Endothelial cell of umbilical vein (primary cell): ENCODE results near the gene AJUBA. TPM values are rescaled to one million over a fixed set of nuclear protein-coding genes. Genes with fewer than 3 reads are reported as not detected.

Experiments
- BruUV-seq: library from RNA; stranded (reverse); fragments of 400-500 nt; replicated peaks from 2 replicates; lab custom pipeline; 2021; lab: Mats Ljungman, UMichigan
- CTCF ChIA-PET: fragments of 300-600, 350-600 bp; sonication (Branson Sonifier 250); formaldehyde crosslinking; loops from one replicate; lab custom pipeline; 2021; ENCODE audit warnings: antibody characterized with exemption, inconsistent platforms; lab: Charles Lee
- POLR2A ChIA-PET: fragments of 300-600, 350-600 bp; sonication (Branson Sonifier 250); formaldehyde crosslinking; loops from one replicate; lab custom pipeline; 2021; ENCODE audit warnings: antibody characterized with exemption, inconsistent platforms; lab: Charles Lee
- DNase-seq: peaks from one replicate; pipeline ENCODE4 v3.0.0-alpha.2; 2011; ENCODE audit warnings: low read depth, low spot score
- FAIRE-seq: peaks from 2 replicates; lab custom pipeline; 2011; peaks lifted over from hg19 to GRCh38; lab: Jason Lieb, UNC
- H2AFZ ChIP-seq: 2 replicates; pipeline ENCODE4 v1.6.0; 2012; ENCODE audit warnings: low read depth, low read length, control low read depth, inconsistent platforms
- H3K27ac ChIP-seq: 2 replicates; pipeline ENCODE4 v1.5.1; 2011; ENCODE audit warnings: low read depth, mild to moderate bottlenecking, control low read depth, low read length, moderate library complexity; ENCODE audit not compliant: insufficient read depth
- H3K27me3 ChIP-seq, 2 experiments: 2 replicates each; pipeline versions ENCODE4 v1.6.0 to v1.6.1; 2011; ENCODE audit warnings: low read length in 2 of 2, mixed read lengths in 1 of 2; ENCODE audit not compliant: control insufficient read depth in 2 of 2, insufficient read depth in 2 of 2
- H3K36me3 ChIP-seq, 2 experiments: 2 replicates in 1 of 2; 3 replicates in 1 of 2; pipeline ENCODE4 v1.5.1; 2011; ENCODE audit warnings: low read length in 2 of 2, mild to moderate bottlenecking in 1 of 2, moderate library complexity in 1 of 2; ENCODE audit not compliant: control insufficient read depth in 2 of 2, insufficient read depth in 2 of 2; ENCODE audit errors: extremely low read depth in 1 of 2
- H3K4me1 ChIP-seq: 3 replicates; pipeline ENCODE4 v1.5.1; 2011; ENCODE audit warnings: mild to moderate bottlenecking, low read length; ENCODE audit not compliant: control insufficient read depth, insufficient read depth; ENCODE audit errors: extremely low read depth
- H3K4me2 ChIP-seq: 2 replicates; pipeline ENCODE4 v1.6.1; 2011; ENCODE audit warnings: low read length, control low read depth, mixed read lengths; ENCODE audit not compliant: insufficient read depth
- H3K4me3 ChIP-seq, 3 experiments: fragments of 200-600 bp in 1 of 3; sonication (generic), shearing (Covaris generic) in 1 of 3; replicated peaks in 1 of 3; 2 replicates each; pipeline ENCODE4 v1.5.1; 2011 to 2016; ENCODE audit warnings: control low read depth in 3 of 3, low read length in 3 of 3, mild to moderate bottlenecking in 2 of 3, inconsistent platforms in 1 of 3, low read depth in 1 of 3, moderate library complexity in 1 of 3; ENCODE audit not compliant: insufficient read depth in 1 of 3
- H3K79me2 ChIP-seq: 2 replicates; pipeline ENCODE4 v1.6.0; 2012; ENCODE audit warnings: low read length, inconsistent platforms; ENCODE audit not compliant: control insufficient read depth, insufficient read depth
- H3K9ac ChIP-seq: replicated peaks from 2 replicates; pipeline ENCODE3; 2011; ENCODE audit warnings: low read length, control low read depth; ENCODE audit not compliant: insufficient read depth; ENCODE audit errors: extremely low read depth
- H3K9me1 ChIP-seq: replicated peaks from 3 replicates; pipeline ENCODE4 v1.6.0; 2011; ENCODE audit warnings: mild to moderate bottlenecking, low read length; ENCODE audit not compliant: control insufficient read depth, insufficient read depth; ENCODE audit errors: extremely low read depth
- H3K9me3 ChIP-seq: replicated peaks from 2 replicates; pipeline ENCODE4 v1.5.1; 2012; ENCODE audit warnings: low read length, inconsistent platforms; ENCODE audit not compliant: control insufficient read depth, insufficient read depth
- H4K20me1 ChIP-seq: replicated peaks from 2 replicates; pipeline ENCODE3; 2011; ENCODE audit warnings: mild to moderate bottlenecking, low read length; ENCODE audit not compliant: control insufficient read depth, insufficient read depth; ENCODE audit errors: extremely low read depth
- CTCF ChIP-seq, 2 donors: IDR thresholded peaks; 1 replicate in 1 of 2; 2 replicates in 1 of 2; pipeline ENCODE4 v1.5.1; 2011; ENCODE audit warnings: low read length in 2 of 2, mild to moderate bottlenecking in 2 of 2, moderate library complexity in 2 of 2, control low read depth in 1 of 2, inconsistent platforms in 1 of 2, low read depth in 1 of 2; ENCODE audit not compliant: insufficient read depth in 1 of 2; ENCODE audit errors: extremely low read depth in 1 of 2
- EZH2 ChIP-seq: IDR thresholded peaks from 2 replicates; pipeline ENCODE4 v1.6.1; 2012; ENCODE audit warnings: borderline replicate concordance, low read depth, mild to moderate bottlenecking, moderate library complexity, low read length, inconsistent platforms; ENCODE audit not compliant: severe bottlenecking
- MAX ChIP-seq: IDR thresholded peaks from 2 replicates; pipeline ENCODE4 v1.6.1; 2011; ENCODE audit not compliant: insufficient read depth, insufficient read length
- dilution Hi-C: fragments of 300-500 bp; cut with MboI; formaldehyde crosslinking; loops from one replicate; pipeline ENCODE4 v1.15.0; 2019; ENCODE audit warnings: low sequenced_read_pairs; ENCODE audit not compliant: extremely low pct_ligation_motif_present
- intact Hi-C: fragments of 100-400 bp; cut with micrococcal nuclease; formaldehyde crosslinking; loops from one replicate; pipeline ENCODE4 v1.10.0; 2022
- polyA plus RNA-seq, 4 experiments: library from polyadenylated mRNA; depleted of rRNA in 3 of 4; stranded (reverse) in 3 of 4; unstranded in 1 of 4; fragments of >200 nt; gene quantifications; 2 replicates each; pipeline versions ENCODE4 v1.2.1 to v1.2.3, GENCODE V29; 2011 to 2012; ENCODE audit warnings: missing spikeins in 1 of 4
- total RNA-seq: library from RNA; stranded (reverse); gene quantifications from 2 replicates; pipeline ENCODE4 v1.2.3, GENCODE V29; 2021

Gene AJUBA
- total and polyA plus RNA-seq, 2 donors (not counting 3 experiments of a cell fraction or from before 2014, with no cell fraction given) = 50.0 to 61.7 TPM

- Histone ChIP-seq H3K4me2 (no peak overlapping the region), H3K27ac (no peak overlapping the region), H3K4me1 (peaks cover 11% of the 10 kb centered on the region), H3K36me3 (no peaks in the 10 kb centered on the region), H3K4me3 (no peak overlapping the region), H3K9me1 (no peaks in the 10 kb centered on the region), H3K9me3 (no peaks in the 10 kb centered on the region), H3K9ac (no peak overlapping the region), H2AFZ (no peak overlapping the region), H3K27me3 (no peaks in the 10 kb centered on the region), H4K20me1 (no peaks in the 10 kb centered on the region), H3K79me2 (no peaks in the 10 kb centered on the region)
- dilution Hi-C loops (no loop called here), intact Hi-C loops (no loop called here)
- no peak for TF ChIP-seq MAX
- TF ChIP-seq CTCF (IDR thresholded peaks at IDR 0.05; ENCODE audit: extremely low read depth in 1 of 2, insufficient read depth in 1 of 2, low read depth in 1 of 2, low read length in 2 of 2) = no peak
- no peak for TF ChIP-seq EZH2
- POLR2A ChIA-PET = no interaction called here
- FAIRE-seq (peak; percentile 12), DNase-seq (no peak)
- no TSS peak for BruUV-seq
- CTCF ChIA-PET = interaction anchor here (1.3 to 5.5 kb wide), 3 partner anchors 18 to 44 kb away, joined by 4 to 27 read pairs (median 17); partner anchors contain the start of gene CDH24
Measured at GRCh38 chr14:23013054-23013748, 30.9 kb upstream of the AJUBA start.
